Panc1 (cell line): Measurements from ENCODE around the gene PDCD2L.

ENCODE experiments used
- POLR2AphosphoS5 ChIP-seq: IDR thresholded peaks from 2 replicates; pipeline ENCODE4 v1.6.1; 2012; ENCODE audit warnings: mild to moderate bottlenecking, low read depth, low read length, moderate library complexity
- REST ChIP-seq, 2 experiments: IDR thresholded peaks; 2 replicates each; pipeline ENCODE4 v1.6.1; 2011 to 2012; ENCODE audit warnings: low read depth in 2 of 2, control low read depth in 1 of 2, low read length in 1 of 2, mild to moderate bottlenecking in 1 of 2, moderate library complexity in 1 of 2; ENCODE audit not compliant: insufficient read depth in 1 of 2
- SIN3A ChIP-seq: IDR thresholded peaks from 2 replicates; pipeline ENCODE4 v1.6.1; 2012; ENCODE audit warnings: low read depth, mild to moderate bottlenecking, low read length, moderate library complexity, borderline replicate concordance; ENCODE audit not compliant: insufficient read depth
- TF ChIP-seq, protein P1 (sequence below): fragments of 450-650 bp; IDR thresholded peaks from 2 replicates; pipeline ENCODE4 v1.5.1; 2017; ENCODE audit warnings: mild to moderate bottlenecking

DNA sequence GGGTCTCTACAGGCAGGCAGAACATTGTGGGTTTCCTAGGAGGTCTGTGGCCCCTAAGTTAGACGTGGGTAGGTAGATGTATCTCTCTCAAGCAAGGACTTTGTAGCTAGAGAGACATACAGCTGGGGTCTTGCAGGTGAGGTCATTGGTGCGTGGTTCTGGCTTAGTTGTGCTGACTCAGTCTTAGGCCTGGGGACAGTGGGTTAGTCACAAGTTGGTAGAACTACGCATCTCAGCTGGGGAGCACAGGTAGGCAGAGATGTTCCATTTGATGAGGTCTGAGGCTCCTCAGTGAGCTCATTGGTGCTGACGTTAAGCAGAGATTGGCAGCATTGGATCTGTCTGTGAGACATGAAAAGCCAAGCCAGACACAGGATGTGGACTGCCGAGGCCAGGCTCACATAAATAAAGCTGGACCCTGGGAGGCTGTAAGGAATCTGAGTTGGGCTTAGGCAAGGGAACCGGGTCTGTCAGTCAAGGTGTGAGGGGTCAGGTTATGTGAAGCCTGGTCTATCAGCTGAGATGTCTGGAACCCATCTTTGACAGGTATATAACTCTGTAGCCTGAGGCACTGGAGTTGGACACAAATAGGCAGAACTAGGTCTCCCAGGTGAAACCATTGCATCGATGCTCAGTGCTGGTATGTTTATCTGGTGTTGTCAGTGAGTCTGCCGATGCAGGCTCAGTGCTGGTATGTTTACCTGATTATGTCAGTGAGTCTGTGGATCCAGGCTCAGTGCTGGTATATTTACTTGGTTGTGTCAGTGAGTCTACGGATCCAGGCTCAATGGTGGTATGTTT lies 17.4 kb upstream of the PDCD2L start:
- TF ChIP-seq, protein P1, sequence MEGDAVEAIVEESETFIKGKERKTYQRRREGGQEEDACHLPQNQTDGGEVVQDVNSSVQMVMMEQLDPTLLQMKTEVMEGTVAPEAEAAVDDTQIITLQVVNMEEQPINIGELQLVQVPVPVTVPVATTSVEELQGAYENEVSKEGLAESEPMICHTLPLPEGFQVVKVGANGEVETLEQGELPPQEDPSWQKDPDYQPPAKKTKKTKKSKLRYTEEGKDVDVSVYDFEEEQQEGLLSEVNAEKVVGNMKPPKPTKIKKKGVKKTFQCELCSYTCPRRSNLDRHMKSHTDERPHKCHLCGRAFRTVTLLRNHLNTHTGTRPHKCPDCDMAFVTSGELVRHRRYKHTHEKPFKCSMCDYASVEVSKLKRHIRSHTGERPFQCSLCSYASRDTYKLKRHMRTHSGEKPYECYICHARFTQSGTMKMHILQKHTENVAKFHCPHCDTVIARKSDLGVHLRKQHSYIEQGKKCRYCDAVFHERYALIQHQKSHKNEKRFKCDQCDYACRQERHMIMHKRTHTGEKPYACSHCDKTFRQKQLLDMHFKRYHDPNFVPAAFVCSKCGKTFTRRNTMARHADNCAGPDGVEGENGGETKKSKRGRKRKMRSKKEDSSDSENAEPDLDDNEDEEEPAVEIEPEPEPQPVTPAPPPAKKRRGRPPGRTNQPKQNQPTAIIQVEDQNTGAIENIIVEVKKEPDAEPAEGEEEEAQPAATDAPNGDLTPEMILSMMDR: no peak
- TF ChIP-seq POLR2AphosphoS5: no peak
- no peak for TF ChIP-seq REST (IDR thresholded peaks at IDR 0.05; ENCODE audit: insufficient read depth in 1 of 2, low read depth in 2 of 2, low read length in 1 of 2)
- TF ChIP-seq SIN3A: no peak
